ENCODE data around the gene ST6GALNAC6. TPM values are rescaled to one million over a fixed set of nuclear protein-coding genes. Genes with fewer than 3 reads are reported as not detected.

ST6GALNAC6 gene
- total and polyA plus RNA-seq, 10 donors: 29.0 to 118 (median 71.6) TPM

DNA sequence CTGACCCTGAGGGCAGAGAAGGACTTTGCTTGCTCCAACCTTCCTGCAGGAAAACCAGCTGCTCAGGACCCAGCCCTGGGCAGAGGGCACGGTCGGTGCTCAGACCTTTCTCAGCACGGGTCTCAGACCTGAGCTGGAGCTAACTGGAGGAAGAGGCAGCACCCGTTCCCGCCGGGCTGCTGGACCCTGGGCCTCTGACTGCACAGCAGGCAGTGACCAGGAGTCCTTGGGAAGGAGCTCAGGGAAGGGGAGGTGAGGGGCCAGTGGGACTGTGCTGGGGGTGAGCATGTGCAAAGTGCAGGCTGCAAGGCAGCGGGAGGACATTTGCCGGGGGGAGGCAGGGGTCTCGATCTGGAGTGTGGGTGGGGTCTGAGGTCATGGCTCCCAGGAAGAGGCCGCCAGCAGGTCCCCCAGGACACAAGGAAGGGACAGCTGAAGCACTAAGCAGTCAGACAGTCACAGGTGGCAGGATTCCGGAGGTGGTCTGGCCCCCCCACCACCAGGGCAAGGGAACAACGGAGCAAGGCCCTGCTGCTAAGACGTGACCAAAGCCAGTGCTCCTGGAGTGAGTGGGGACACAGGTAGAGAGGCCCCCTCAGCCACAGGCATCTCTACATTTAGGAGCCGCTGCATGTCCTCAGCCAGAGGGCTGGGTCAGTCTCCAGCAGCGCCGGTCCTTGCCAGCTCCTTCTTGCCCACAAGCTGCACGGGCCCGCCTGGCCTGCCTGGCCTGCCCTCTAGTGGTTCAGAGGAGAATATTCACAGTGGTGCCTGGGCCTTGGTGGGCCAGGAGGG is 43.0 kb upstream of the ST6GALNAC6 start:
- intact Hi-C loops (cut with DNase I; ENCODE audit: low total_unique reads): loop anchor here (2.0 kb wide), 1 partner anchor 92 kb away; no protein-coding TSS in a partner anchor
- peak overlapping the region in 2 of 8 donors; percentile 29 to 48 for H3K27ac ChIP-seq
- WGBS, 5 donors: 56 to 85% (median 60%) methylated on average over 8 to 18 of the region's 18 CpGs
- H3K4me1 ChIP-seq: peaks cover 12 to 57% (median 30%) of the 10 kb centered on the region in 6 donors
- H3K4me3 ChIP-seq: no peak overlapping the region
- no peaks in the 10 kb centered on the region for H3K27me3 ChIP-seq (replicated peaks in 1 of 7)
- H3K9me3 ChIP-seq: no peaks in the 10 kb centered on the region
- H3K36me3 ChIP-seq: peaks cover 0 to 75% (median 40%) of the 10 kb centered on the region in 6 donors
- peak; percentile 54 to 71 (median 60) for TF ChIP-seq POLR2AphosphoS5 (IDR thresholded peaks at IDR 0.05)
- no peak for TF ChIP-seq POLR2A (IDR thresholded peaks at IDR 0.05)
- TF ChIP-seq, protein P1, sequence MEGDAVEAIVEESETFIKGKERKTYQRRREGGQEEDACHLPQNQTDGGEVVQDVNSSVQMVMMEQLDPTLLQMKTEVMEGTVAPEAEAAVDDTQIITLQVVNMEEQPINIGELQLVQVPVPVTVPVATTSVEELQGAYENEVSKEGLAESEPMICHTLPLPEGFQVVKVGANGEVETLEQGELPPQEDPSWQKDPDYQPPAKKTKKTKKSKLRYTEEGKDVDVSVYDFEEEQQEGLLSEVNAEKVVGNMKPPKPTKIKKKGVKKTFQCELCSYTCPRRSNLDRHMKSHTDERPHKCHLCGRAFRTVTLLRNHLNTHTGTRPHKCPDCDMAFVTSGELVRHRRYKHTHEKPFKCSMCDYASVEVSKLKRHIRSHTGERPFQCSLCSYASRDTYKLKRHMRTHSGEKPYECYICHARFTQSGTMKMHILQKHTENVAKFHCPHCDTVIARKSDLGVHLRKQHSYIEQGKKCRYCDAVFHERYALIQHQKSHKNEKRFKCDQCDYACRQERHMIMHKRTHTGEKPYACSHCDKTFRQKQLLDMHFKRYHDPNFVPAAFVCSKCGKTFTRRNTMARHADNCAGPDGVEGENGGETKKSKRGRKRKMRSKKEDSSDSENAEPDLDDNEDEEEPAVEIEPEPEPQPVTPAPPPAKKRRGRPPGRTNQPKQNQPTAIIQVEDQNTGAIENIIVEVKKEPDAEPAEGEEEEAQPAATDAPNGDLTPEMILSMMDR (IDR thresholded peaks at IDR 0.05 in 8 of 11, conservative IDR thresholded peaks at IDR 0.05 in 3 of 11): peak; percentile 69 to 95 (median 86)
- peak; percentile 92 for DNase-seq

DNA sequence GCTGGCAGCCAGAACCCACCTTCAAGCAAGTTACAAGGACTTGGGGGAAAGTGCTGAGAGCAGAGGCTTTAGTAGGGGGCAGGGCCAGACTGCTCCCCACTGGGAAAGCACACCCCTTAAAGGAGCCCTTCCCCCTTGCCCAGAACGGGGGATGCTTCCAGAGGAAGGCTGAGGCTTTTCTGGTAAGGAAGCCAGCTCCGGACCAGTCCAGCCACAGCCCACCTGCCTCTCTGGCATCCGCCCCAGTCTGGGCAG is 42.5 kb upstream of the ST6GALNAC6 start:
- no peak overlapping the region for H3K4me3 ChIP-seq
- TF ChIP-seq, protein P1 (IDR thresholded peaks at IDR 0.05 in 8 of 11, conservative IDR thresholded peaks at IDR 0.05 in 3 of 11): no peak
- TF ChIP-seq POLR2AphosphoS5 (IDR thresholded peaks at IDR 0.05) (no peak), POLR2A (IDR thresholded peaks at IDR 0.05) (no peak)
- H3K27ac ChIP-seq: no peak overlapping the region
- intact Hi-C loops (cut with DNase I; ENCODE audit: low total_unique reads): loop anchor here (2.0 kb wide), 1 partner anchor 93 kb away; no protein-coding TSS in a partner anchor
- DNase-seq: no peak
- H3K9me3 ChIP-seq: no peaks in the 10 kb centered on the region
- H3K36me3 ChIP-seq: peaks cover 0 to 70% (median 39%) of the 10 kb centered on the region in 6 donors
- WGBS, 5 donors: 67 to 85% (median 71%) methylated on average over 3 of the region's 3 CpGs
- H3K27me3 ChIP-seq (replicated peaks in 1 of 7): no peaks in the 10 kb centered on the region
- peaks cover 15 to 60% (median 35%) of the 10 kb centered on the region in 6 donors for H3K4me1 ChIP-seq

DNA sequence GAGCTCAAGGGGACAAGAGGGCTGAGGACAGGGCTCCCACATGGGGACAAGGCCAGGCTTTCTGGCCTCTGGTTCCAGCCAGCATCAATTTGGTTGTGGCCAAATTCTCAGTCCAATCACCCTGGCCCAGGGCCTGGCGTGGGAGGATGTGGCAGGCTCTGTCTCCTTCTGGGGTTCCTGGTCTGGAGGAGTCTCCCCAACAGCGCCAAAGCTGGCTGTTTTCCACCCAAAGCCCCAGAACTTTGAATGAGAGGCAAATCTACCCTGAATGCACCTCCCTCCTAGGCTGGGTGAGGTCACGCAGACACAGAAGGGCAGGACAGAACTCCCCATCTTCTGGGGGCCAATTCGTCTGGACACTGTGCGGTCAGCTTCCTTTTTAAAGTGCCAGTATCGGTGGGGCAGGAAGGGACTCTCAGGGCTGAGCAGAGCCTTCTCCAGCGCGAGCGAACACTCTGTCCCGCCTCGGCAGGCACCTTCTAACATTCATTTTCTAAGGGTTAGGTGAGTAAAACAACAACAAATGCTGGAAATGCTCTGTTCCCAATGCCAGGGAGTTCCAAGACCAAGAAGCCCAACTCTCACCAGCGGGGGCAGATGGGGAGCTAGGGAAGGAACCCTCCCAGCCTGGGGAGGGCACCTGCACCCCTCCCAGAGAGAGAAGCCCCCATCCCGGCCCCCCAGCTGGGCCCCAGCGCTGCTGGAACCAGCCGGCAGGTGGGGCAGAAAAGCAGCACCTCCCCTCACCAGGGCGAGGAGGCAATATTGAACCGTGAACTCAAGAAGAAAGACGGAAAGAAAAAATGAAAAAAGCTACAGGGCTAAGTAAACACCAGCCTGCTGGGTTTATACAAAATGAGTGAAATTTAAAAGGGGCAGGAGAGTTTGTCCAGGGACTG is 41.9 kb upstream of the ST6GALNAC6 start:
- Histone ChIP-seq H3K9me3 (no peaks in the 10 kb centered on the region), H3K4me3 (no peak overlapping the region), H3K27me3 (replicated peaks in 1 of 7) (no peaks in the 10 kb centered on the region), H3K27ac (no peak overlapping the region), H3K36me3 (peaks cover 0 to 65% (median 39%) of the 10 kb centered on the region in 6 donors), H3K4me1 (peaks cover 20 to 66% (median 40%) of the 10 kb centered on the region in 6 donors)
- no peak for DNase-seq
- 73 to 85% (median 80%) methylated on average over 17 to 18 of the region's 18 CpGs for WGBS, 5 donors
- no peak for TF ChIP-seq POLR2A (IDR thresholded peaks at IDR 0.05)
- TF ChIP-seq, protein P1 (IDR thresholded peaks at IDR 0.05 in 8 of 11, conservative IDR thresholded peaks at IDR 0.05 in 3 of 11): no peak
- TF ChIP-seq POLR2AphosphoS5 (IDR thresholded peaks at IDR 0.05): no peak
- intact Hi-C loops (cut with DNase I; ENCODE audit: low total_unique reads): no loop called here

Measured in spleen (tissue), 11 donors.